ENCODE results near the gene ENOX1. TPM values are rescaled to one million over a fixed set of nuclear protein-coding genes. Genes with fewer than 3 reads are reported as not detected.

The ENOX1 gene
- total RNA-seq, 2 donors from 2014 or later = 0.22 to 1.4 TPM

DNA sequence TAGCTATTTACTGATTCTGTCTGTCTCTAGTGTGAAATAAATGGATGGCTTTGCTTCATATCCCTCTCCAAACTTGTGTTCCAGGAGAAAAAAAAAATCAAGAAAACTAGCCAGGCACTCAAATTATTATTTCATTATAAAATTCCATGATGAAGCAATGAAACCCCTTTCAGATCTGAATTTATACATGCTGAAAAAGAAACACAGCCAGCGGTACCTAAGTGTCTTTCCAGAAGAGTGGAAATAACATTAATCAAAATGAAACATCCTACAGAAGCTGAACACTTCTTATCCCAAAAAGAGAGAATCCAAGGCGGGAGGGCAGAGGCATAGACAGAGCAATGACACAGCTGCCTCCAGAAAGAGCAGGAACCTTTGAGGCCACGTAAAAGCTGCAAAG, 15.9 kb downstream of the ENOX1 start:
- TF ChIP-seq, protein P1, sequence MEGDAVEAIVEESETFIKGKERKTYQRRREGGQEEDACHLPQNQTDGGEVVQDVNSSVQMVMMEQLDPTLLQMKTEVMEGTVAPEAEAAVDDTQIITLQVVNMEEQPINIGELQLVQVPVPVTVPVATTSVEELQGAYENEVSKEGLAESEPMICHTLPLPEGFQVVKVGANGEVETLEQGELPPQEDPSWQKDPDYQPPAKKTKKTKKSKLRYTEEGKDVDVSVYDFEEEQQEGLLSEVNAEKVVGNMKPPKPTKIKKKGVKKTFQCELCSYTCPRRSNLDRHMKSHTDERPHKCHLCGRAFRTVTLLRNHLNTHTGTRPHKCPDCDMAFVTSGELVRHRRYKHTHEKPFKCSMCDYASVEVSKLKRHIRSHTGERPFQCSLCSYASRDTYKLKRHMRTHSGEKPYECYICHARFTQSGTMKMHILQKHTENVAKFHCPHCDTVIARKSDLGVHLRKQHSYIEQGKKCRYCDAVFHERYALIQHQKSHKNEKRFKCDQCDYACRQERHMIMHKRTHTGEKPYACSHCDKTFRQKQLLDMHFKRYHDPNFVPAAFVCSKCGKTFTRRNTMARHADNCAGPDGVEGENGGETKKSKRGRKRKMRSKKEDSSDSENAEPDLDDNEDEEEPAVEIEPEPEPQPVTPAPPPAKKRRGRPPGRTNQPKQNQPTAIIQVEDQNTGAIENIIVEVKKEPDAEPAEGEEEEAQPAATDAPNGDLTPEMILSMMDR (IDR thresholded peaks at IDR 0.05) = no peak
- Histone ChIP-seq H3K4me3 (no peak overlapping the region), H3K36me3 (no peaks in the 10 kb centered on the region), H3K9ac (ENCODE audit: low read depth in 2 of 2, low read length in 2 of 2) (no peak overlapping the region), H3K27ac (no peak overlapping the region), H3K9me3 (no peaks in the 10 kb centered on the region), H3K27me3 (no peaks in the 10 kb centered on the region), H3K4me1 (no peaks in the 10 kb centered on the region)
- DNase-seq = no peak
- intact Hi-C loops (cut with DNase I) = no loop called here

- Histone ChIP-seq H3K36me3 (no peaks in the 10 kb centered on the region), H3K9ac (ENCODE audit: low read depth in 2 of 2, low read length in 2 of 2) (no peak overlapping the region), H3K4me3 (no peak overlapping the region), H3K27ac (no peak overlapping the region), H3K9me3 (no peaks in the 10 kb centered on the region), H3K4me1 (no peaks in the 10 kb centered on the region), H3K27me3 (no peaks in the 10 kb centered on the region)
- DNase-seq = no peak
- TF ChIP-seq, protein P1 (IDR thresholded peaks at IDR 0.05) = no peak
- intact Hi-C loops (cut with DNase I) = no loop called here
Observed at GRCh38 chr13:43769529-43769928, 17.2 kb downstream of the ENOX1 start.

- no peaks in the 10 kb centered on the region for H3K4me1 ChIP-seq
- TF ChIP-seq, protein P1 (IDR thresholded peaks at IDR 0.05) = no peak
- H3K9ac ChIP-seq (ENCODE audit: low read depth in 2 of 2, low read length in 2 of 2) = no peak overlapping the region
- H3K36me3 ChIP-seq = no peaks in the 10 kb centered on the region
- intact Hi-C loops (cut with DNase I) = no loop called here
- DNase-seq = no peak
- no peaks in the 10 kb centered on the region for H3K9me3 ChIP-seq
- H3K27me3 ChIP-seq = no peaks in the 10 kb centered on the region
- no peak overlapping the region for H3K27ac ChIP-seq
- H3K4me3 ChIP-seq = no peak overlapping the region
Observed at GRCh38 chr13:43767341-43767931, 19.3 kb downstream of the ENOX1 start.

- TF ChIP-seq, protein P1 (IDR thresholded peaks at IDR 0.05) = no peak
- no peaks in the 10 kb centered on the region for H3K9me3 ChIP-seq
- DNase-seq = no peak
- H3K27me3 ChIP-seq = no peaks in the 10 kb centered on the region
- H3K4me3 ChIP-seq = no peak overlapping the region
- no peaks in the 10 kb centered on the region for H3K4me1 ChIP-seq
- no peaks in the 10 kb centered on the region for H3K36me3 ChIP-seq
- intact Hi-C loops (cut with DNase I) = no loop called here
- H3K27ac ChIP-seq = no peak overlapping the region
- H3K9ac ChIP-seq (ENCODE audit: low read depth in 2 of 2, low read length in 2 of 2) = no peak overlapping the region
Observed at GRCh38 chr13:43766725-43767124, 20.0 kb downstream of the ENOX1 start.

DNA sequence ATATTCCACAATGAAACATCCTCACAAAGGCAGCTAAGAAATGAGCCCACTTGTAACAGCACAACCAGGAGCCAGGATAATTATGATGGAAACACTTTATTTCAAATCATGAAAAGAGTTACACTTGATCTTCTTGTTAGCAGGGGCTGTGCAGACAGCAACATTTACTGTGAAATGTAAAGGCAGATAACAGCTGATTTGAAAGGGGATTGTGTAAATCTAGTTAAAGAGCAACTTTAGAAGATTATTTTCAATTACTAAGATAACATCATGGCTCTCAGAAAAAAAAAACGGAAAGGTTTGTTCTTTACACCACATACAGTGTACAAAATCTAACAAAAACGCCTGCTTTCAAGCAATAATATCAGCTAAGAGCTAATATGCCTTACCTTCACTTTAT, 22.4 kb downstream of the ENOX1 start:
- Histone ChIP-seq H3K9ac (ENCODE audit: low read depth in 2 of 2, low read length in 2 of 2) (no peak overlapping the region), H3K27me3 (no peaks in the 10 kb centered on the region), H3K4me1 (no peaks in the 10 kb centered on the region), H3K36me3 (no peaks in the 10 kb centered on the region), H3K4me3 (no peak overlapping the region), H3K9me3 (no peaks in the 10 kb centered on the region), H3K27ac (no peak overlapping the region)
- DNase-seq = no peak
- intact Hi-C loops (cut with DNase I) = no loop called here
- TF ChIP-seq, protein P1 (IDR thresholded peaks at IDR 0.05) = no peak

All from colonic mucosa (tissue), 4 donors.